GM08714 (cell line): ENCODE data around the gene GRK3.
A peak's percentile ranks its signal among the peaks of the same experiment; 100 is the strongest.

ENCODE experiments used
- H3K4me3 ChIP-seq: fragments of 200-500 bp; sonication (Bioruptor generic); 2 replicates; pipeline ENCODE4 v1.5.1; 2014; ENCODE audit warnings: mild to moderate bottlenecking, low read length, inconsistent platforms
- ZNF274 ChIP-seq: IDR thresholded peaks from 2 replicates; pipeline ENCODE4 v1.6.1; 2012; ENCODE audit warnings: mild to moderate bottlenecking, low read depth, low read length

Gene GRK3

DNA sequence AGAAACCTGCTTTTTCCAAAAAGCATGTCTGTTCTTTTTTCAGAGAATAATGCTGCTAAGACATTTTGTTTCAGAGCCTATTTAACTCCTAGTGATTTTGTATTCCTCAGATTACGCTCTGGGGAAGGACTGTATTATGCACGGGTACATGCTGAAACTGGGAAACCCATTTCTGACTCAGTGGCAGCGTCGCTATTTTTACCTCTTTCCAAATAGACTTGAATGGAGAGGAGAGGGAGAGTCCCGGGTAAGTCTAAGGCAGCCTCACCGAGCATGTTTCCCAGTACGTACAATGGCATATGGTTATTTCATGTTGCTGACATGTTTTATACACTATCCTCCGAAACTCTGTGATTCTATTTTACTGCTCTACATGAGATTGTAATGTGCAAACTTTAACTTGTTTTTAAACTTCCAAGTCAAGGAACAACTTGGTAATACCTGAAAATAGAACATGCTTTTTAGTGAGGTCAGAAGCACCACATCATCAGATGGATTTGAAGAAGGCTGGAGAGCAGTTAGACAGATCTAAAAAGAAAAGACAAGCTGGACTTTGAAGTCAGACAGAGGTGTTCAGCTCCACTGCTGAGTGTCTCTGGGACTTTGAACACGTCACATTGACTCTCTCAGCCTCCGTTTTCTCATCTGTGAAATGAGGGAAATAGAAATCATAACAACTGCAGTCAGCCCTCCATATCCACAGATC is 153.8 kb downstream of the GRK3 start:
- H3K4me3 ChIP-seq, result no peak overlapping the region
- no peak for TF ChIP-seq ZNF274

GRCh38 chr22:25722223-25722622 is 157.7 kb downstream of the GRK3 start:
- H3K4me3 ChIP-seq, result no peak overlapping the region
- no peak for TF ChIP-seq ZNF274

GRCh38 chr22:25722626-25723025 is 158.2 kb downstream of the GRK3 start:
- no peak for TF ChIP-seq ZNF274

DNA sequence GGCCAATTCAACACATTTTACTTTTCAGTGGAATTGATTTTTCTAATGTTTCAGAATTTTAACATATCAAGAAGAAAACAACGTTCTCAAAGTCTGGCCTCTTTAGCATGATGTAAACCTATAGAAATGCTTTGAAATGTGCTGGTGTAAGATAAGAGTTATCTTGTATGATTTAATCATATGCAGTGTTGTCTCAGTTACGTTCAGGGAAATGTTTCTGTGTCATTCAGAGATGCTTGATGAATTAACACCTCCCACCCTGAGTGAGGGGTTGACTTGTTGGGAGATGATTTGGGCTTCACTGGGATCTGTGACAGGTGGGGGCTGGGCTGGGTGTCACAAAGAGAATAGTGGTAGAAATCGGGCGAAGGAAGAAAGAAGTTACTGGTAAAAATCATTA is 161.8 kb downstream of the GRK3 start:
- H3K4me3 ChIP-seq, result no peak overlapping the region
- no peak for TF ChIP-seq ZNF274

More at GRCh38 chr22:25722626-25723025, 158.2 kb downstream of the GRK3 start:
- H3K4me3 ChIP-seq, result no peak overlapping the region

DNA sequence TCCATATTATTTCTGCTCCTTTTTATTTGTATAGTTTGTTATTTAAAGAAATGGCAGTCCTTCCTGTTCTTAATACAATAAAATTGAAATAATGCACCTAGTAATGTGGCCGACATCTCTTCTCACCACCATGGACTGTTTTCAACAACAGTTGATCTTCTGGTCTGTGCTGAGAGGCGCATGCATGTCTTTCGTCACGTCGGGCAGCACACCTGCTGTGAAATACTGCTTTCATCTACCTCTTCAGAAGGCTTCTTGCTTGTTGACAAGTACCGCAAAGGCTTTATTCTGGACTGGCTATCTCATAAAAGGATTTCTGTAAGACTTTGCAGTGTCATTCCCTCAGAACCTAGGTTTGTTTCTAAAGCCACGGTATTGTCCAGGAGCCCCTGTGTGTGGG is 163.6 kb downstream of the GRK3 start:
- TF ChIP-seq ZNF274, result no peak
- no peak overlapping the region for H3K4me3 ChIP-seq

- no peak overlapping the region for H3K4me3 ChIP-seq
Observed at GRCh38 chr22:25729016-25729995, 164.8 kb downstream of the GRK3 start.

GRCh38 chr22:25735650-25736049 is 171.2 kb downstream of the GRK3 start:
- no peak for TF ChIP-seq ZNF274
- H3K4me3 ChIP-seq, result no peak overlapping the region

More at GRCh38 chr22:25729016-25729995, 164.8 kb downstream of the GRK3 start:
- TF ChIP-seq ZNF274, result no peak

- peak overlapping the region; percentile 0; the same call in 1 of the 2 replicates for H3K4me3 ChIP-seq
- no peak for TF ChIP-seq ZNF274
Observed at GRCh38 chr22:25736378-25737011, 172.0 kb downstream of the GRK3 start.

DNA sequence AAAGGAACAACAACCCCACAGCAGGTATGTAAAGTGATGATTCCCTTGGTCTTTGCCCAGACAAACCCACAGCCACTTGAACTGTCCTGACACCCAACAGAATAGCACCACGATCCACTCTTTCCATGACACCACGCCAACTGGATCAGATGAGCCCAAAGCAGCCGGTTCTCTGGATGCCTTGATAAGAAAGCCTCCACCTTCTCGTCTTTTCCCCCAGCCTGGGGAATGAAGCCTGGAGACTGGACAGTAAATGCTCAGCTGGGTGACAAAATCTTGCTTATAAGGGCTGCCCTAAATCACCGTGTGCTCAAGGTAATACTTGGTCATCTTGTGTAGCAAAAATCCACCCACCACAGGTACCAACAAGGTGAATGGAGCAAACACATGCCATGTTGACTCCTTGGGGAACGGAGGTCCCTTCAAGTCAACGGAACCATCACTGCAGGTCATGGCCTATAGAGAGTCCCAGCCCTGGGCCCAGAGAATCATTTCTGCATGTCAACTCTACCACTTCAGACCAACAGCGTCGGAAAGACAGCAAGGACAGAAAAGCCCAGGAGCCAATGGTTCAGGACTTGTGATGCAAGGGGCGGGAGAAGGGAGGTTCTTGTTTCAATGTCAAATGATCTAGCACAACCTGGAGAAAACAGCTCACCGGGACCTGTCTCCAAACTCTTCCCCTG is 175.3 kb downstream of the GRK3 start:
- no peak overlapping the region for H3K4me3 ChIP-seq
- no peak for TF ChIP-seq ZNF274

DNA sequence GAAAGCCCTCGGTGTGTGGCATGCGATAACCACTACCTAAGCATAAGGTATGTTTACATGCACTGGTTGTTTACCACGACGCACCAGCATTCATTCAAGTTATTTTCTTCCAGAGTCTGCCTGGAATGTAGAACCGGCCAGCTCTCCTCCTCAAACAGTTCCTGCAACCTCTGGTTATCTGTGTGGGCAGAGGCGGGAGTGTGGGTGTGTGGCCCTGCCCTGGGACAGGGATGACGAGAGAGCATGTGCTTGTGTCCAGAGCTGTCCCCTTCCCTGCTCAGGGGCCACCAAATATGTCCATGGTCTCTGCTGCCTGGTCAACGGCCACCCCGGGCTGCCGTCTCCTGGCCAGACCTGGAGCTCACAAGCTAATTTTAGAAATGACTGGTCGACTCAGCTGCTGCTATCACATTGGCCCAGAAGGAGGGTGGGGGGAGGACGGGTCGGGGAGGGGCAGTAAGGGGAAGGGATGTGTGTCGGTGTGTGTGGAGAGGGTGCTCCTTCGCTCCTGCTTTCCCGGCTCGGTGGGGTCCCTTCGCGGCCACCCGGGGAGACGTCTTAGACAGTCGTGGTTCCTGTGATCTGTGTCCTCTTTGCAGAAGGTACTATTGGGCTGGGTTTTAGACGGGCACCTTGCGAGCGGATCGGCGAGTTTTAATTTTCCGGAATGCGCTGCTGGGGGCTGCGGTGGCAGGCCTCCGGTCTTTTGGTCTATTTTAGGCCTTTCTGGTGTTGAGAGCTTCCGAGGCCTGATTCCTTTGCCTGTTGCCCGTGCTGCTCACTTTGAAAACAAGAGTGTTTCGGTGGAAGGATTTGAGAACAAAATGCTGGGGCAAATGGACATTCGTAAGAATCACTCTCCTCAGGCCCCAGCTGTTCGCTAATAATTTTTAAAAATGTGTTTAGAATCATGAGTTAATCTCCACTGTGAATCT is 177.5 kb downstream of the GRK3 start, which contains the start of gene MYO18B:
MYO18B (plus strand) TSS at position 497 of the 935 bp plus-strand sequence. CDS start 18,905 bp downstream, outside the sequence.
- peak within 1 kb of the TSS; percentile 47; the same call in 1 of the 2 replicates for H3K4me3 ChIP-seq
- TF ChIP-seq ZNF274, result no peak

DNA sequence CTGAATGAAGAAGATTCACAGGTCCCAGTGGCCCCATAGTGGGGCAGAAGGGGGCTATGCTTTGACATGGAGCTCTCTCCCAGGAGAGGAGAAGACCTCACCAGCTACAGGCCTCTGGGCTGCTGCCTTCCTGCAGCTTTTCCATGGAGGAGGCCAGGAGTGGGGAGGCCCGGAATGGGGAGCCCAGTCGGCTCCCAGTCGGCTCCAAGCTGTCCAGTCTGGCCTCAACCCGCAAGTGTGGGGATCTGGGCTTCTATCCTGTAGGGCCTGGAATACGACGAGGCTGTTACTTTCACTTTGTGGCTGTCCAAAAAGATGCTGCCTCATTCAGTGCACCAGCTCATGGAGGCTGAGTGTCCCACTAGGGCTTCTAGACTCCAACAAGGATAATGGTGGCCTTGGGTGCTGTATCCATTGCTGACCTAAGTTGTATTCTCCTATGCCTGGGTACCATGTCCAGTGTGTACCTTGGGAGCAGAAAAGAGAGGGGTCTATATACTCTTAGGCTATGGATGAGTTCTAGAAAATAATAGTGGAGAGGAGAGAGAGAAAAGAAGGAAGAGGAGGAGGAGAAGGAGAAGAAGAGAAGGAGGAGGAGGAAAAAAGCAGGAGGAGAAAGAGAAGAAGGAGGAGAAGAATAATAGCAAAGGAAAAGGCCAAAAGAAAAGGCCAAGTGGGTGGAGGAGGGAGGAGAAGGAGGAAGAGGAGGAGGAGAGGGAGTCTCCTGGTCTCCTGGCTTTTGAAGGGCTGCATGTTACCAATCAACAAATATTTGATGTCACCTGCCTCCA is 178.6 kb downstream of the GRK3 start:
- TF ChIP-seq ZNF274, result no peak
- peak overlapping the region; percentile 47; the same call in 1 of the 2 replicates for H3K4me3 ChIP-seq

GRCh38 chr22:25744694-25745093 is 180.2 kb downstream of the GRK3 start:
- H3K4me3 ChIP-seq, result no peak overlapping the region
- no peak for TF ChIP-seq ZNF274
